Activated CD4-positive, CD25-positive, alpha-beta regulatory T cell treated with anti-CD3 and anti-CD28 coated beads, Interleukin-2, amount 50 U/mL, for 24 hours (primary cell): ENCODE results near the gene VARS1.

ENCODE experiments used
- ATAC-seq, 2 donors: fragments of 150-1000 bp; cut with Tn5 transposase; one replicate each; pipeline ENCODE4 v1.10.0; 2021; ENCODE audit warnings: mild to moderate bottlenecking in 1 of 2, moderate library complexity in 1 of 2

The VARS1 gene

GRCh38 chr6:31769684-31770371 lies 25.7 kb downstream of the VARS1 start:
- peak; percentile 79 to 85 for ATAC-seq

- no peak for ATAC-seq
Observed at GRCh38 chr6:31768363-31769257, 26.9 kb downstream of the VARS1 start.

- no peak for ATAC-seq
Observed at GRCh38 chr6:31767096-31767645, 28.4 kb downstream of the VARS1 start.

GRCh38 chr6:31765910-31766794 lies 29.4 kb downstream of the VARS1 start:
- no peak for ATAC-seq

- ATAC-seq, result no peak
Observed at GRCh38 chr6:31765559-31765909, 30.0 kb downstream of the VARS1 start.

- ATAC-seq, result no peak
Observed at GRCh38 chr6:31764198-31764597, 31.4 kb downstream of the VARS1 start.

GRCh38 chr6:31763619-31763940 lies 32.0 kb downstream of the VARS1 start:
- no peak for ATAC-seq

GRCh38 chr6:31762878-31763618 lies 32.5 kb downstream of the VARS1 start:
- no peak for ATAC-seq

GRCh38 chr6:31762356-31762755 lies 33.2 kb downstream of the VARS1 start, which contains the start of gene SAPCD1:
TSS of gene SAPCD1 (plus strand) at chr6:31762656. CDS start at chr6:31763055, 399 bp downstream.
- no peak for ATAC-seq

- ATAC-seq, result no peak
Observed at GRCh38 chr6:31761343-31761742, 34.2 kb downstream of the VARS1 start.

- ATAC-seq, result no peak
Observed at GRCh38 chr6:31760790-31761189, 34.8 kb downstream of the VARS1 start.

GRCh38 chr6:31758281-31758680 lies 37.3 kb downstream of the VARS1 start:
- ATAC-seq, result no peak

GRCh38 chr6:31752739-31753319 lies 42.7 kb downstream of the VARS1 start:
- ATAC-seq, result no peak

- no peak for ATAC-seq
Observed at GRCh38 chr6:31750411-31751022, 45.0 kb downstream of the VARS1 start.

- ATAC-seq, result no peak
Observed at GRCh38 chr6:31749301-31750036, 46.1 kb downstream of the VARS1 start.
